Type B pancreatic cell (in vitro differentiated cells): ENCODE data around the gene TRMT1. TPM values are rescaled to one million over a fixed set of nuclear protein-coding genes. Genes with fewer than 3 reads are reported as not detected.
A peak's percentile ranks its signal among the peaks of the same experiment; 100 is the strongest.

Experiments used
- DNase-seq: peaks from one replicate; pipeline ENCODE4 v3.0.0; 2021; ENCODE audit warnings: mixed read lengths; ENCODE audit not compliant: unreplicated experiment; ENCODE audit errors: extremely low spot score
- H3K27ac Mint-ChIP-seq: 2 replicates; pipeline ENCODE4 v1.8.0; 2021; ENCODE audit warnings: mild to moderate bottlenecking, mixed read lengths
- H3K27me3 Mint-ChIP-seq: 2 replicates; pipeline ENCODE4 v1.8.0; 2021; ENCODE audit warnings: mixed read lengths
- H3K36me3 Mint-ChIP-seq: 2 replicates; pipeline ENCODE4 v1.8.0; 2021; ENCODE audit warnings: mixed read lengths
- H3K4me1 Mint-ChIP-seq: one replicate; pipeline ENCODE4 v1.8.0; 2021; ENCODE audit warnings: mixed read lengths; ENCODE audit not compliant: unreplicated experiment
- H3K4me3 Mint-ChIP-seq: 2 replicates; pipeline ENCODE4 v1.8.0; 2021; ENCODE audit warnings: mild to moderate bottlenecking, mixed read lengths
- H3K9me3 Mint-ChIP-seq: 2 replicates; pipeline ENCODE4 v1.8.0; 2021; ENCODE audit warnings: mixed read lengths
- CTCF ChIP-seq: fragments of 200-600 bp; sonication (generic); conservative IDR thresholded peaks from 2 replicates; pipeline ENCODE4 v1.5.0; 2021; ENCODE audit warnings: antibody characterized with exemption, mild to moderate bottlenecking
- total RNA-seq: library from RNA; stranded (reverse); gene quantifications from 2 replicates; pipeline ENCODE4 v1.2.1, GENCODE V29; 2021; ENCODE audit warnings: low replicate concordance

The TRMT1 gene
- total RNA-seq, 1 donor from 2014 or later, result 69.7 TPM

- no peaks in the 10 kb centered on the region for H3K36me3 Mint-ChIP-seq
- H3K27me3 Mint-ChIP-seq, result peaks cover 67% of the 10 kb centered on the region
- no peaks in the 10 kb centered on the region for H3K9me3 Mint-ChIP-seq
- TF ChIP-seq CTCF, result no peak
- peak overlapping the region; percentile 62 for H3K4me3 Mint-ChIP-seq
- no peak overlapping the region for H3K27ac Mint-ChIP-seq
- no peak for DNase-seq
- peaks cover 13% of the 10 kb centered on the region for H3K4me1 Mint-ChIP-seq
Measured at GRCh38 chr19:13099073-13099999, 17.2 kb downstream of the TRMT1 start.

GRCh38 chr19:13098277-13099072 is 18.1 kb downstream of the TRMT1 start:
- TF ChIP-seq CTCF, result no peak
- Mint-ChIP-seq H3K36me3 (no peaks in the 10 kb centered on the region), H3K4me1 (peaks cover 13% of the 10 kb centered on the region), H3K9me3 (no peaks in the 10 kb centered on the region), H3K27me3 (peaks cover 73% of the 10 kb centered on the region), H3K27ac (no peak overlapping the region), H3K4me3 (peak overlapping the region; percentile 62)
- no peak for DNase-seq

DNA sequence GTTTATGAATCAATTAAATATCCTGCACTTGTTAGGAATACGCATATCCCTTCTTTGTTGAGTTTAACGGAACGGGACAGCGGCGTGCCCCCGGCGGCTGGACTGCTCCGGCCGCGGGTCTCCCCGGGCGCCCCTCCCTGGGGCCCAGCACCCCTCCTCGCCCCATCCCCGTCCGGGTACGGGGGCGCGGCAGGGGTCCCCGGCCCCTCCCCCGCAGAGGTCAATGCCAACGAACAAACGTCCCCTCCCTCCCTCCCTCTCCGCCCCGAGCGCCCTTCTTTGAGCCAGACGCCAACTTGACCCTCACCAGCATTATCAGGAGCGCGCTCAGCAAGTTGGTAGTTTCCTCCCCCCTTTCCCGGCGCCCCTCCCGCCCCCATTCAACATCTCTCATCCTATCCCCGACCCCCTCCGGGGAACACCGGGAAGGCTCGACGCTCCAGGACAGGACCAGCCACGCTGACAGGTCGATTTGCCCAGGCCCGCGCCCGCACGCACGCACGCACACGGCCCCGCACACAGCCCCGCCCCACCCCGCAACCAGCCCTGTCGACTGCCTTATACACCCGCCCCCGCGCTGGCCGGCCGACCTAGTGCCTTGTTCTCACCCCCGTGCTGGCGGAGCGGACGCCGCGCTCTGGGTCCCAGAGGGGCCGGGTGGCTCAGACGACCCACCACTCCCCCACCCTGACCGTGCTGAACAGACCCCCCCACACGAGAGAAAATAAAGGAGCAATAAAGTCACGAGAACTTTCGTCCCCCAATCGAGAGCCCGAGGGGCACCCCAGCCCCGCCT is 18.9 kb downstream of the TRMT1 start:
- no peak overlapping the region for H3K4me3 Mint-ChIP-seq
- H3K36me3 Mint-ChIP-seq, result no peaks in the 10 kb centered on the region
- TF ChIP-seq CTCF, result no peak
- H3K27ac Mint-ChIP-seq, result no peak overlapping the region
- H3K4me1 Mint-ChIP-seq, result peaks cover 13% of the 10 kb centered on the region
- DNase-seq, result no peak
- no peaks in the 10 kb centered on the region for H3K9me3 Mint-ChIP-seq
- H3K27me3 Mint-ChIP-seq, result peaks cover 73% of the 10 kb centered on the region

DNA sequence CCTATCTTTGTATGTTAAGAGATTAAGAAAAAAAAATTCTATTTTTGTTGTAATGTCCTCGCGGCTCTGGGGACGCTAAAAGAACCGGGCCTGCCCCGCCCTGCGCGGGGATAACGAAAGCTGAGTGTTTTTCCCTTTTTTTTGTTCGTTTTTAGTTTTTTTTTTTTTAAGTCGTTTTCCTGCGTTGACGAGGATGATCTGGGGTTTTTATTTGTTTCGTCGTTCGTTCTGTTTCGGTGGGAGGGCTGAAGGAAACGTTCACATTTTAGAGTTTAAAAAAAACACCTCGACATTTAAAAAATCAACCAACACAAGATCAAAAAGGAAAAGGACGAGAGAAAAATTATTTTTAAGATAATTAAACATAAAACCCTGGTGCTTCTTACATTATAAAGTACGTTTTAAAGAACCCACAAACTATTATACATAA is 19.5 kb downstream of the TRMT1 start:
- Mint-ChIP-seq H3K27me3 (peaks cover 73% of the 10 kb centered on the region), H3K4me1 (peaks cover 13% of the 10 kb centered on the region), H3K27ac (no peak overlapping the region), H3K9me3 (no peaks in the 10 kb centered on the region), H3K4me3 (no peak overlapping the region), H3K36me3 (no peaks in the 10 kb centered on the region)
- TF ChIP-seq CTCF, result no peak
- DNase-seq, result no peak
